Testis (tissue), 3 donors: ENCODE results near the gene ELOVL1. TPM values are rescaled to one million over a fixed set of nuclear protein-coding genes. Genes with fewer than 3 reads are reported as not detected.
A peak's percentile ranks its signal among the peaks of the same experiment; 100 is the strongest.

ENCODE experiments used
- DNase-seq: peaks from one replicate; pipeline ENCODE4 v3.0.0-alpha.2; 2019
- H3K27ac ChIP-seq, 2 donors: fragments of 200-600 bp; sonication (generic); one replicate each; pipeline ENCODE4 v1.5.1; 2019
- H3K27me3 ChIP-seq: fragments of 200-600 bp; sonication (generic); one replicate; pipeline ENCODE4 v1.5.1; 2019
- H3K36me3 ChIP-seq: fragments of 200-600 bp; sonication (generic); one replicate; pipeline ENCODE4 v1.5.1; 2017; ENCODE audit warnings: low read depth; ENCODE audit errors: missing control alignments
- H3K4me1 ChIP-seq: fragments of 200-600 bp; sonication (generic); one replicate; pipeline ENCODE4 v1.5.1; 2019
- H3K4me3 ChIP-seq, 2 donors: fragments of 200-600 bp; sonication (generic); one replicate each; pipeline ENCODE4 v1.5.1; 2017 to 2019
- H3K9me3 ChIP-seq: fragments of 200-600 bp; sonication (generic); one replicate; pipeline ENCODE4 v1.5.1; 2017
- CTCF ChIP-seq, 3 experiments: fragments of 450-650 bp in 2 of 3; fragments of 200-600 bp in 1 of 3; sonication (generic) in 1 of 3; IDR thresholded peaks; one replicate each; pipeline ENCODE4 v1.5.1; 2016 to 2019; ENCODE audit warnings: antibody characterized with exemption in 3 of 3, mild to moderate bottlenecking in 2 of 3, moderate library complexity in 1 of 3
- POLR2A ChIP-seq: fragments of 450-650 bp; IDR thresholded peaks from one replicate; pipeline ENCODE4 v1.6.1; 2017; ENCODE audit warnings: antibody characterized with exemption, mild to moderate bottlenecking, moderate library complexity
- WGBS, 2 donors: methylation state at CpG; one replicate each; pipeline ENCODE4 v1.1.5; 2018; 5-methylcytosine and 5-hydroxymethylcytosine counted together
- intact Hi-C: fragments of 100-400 bp; cut with DNase I; formaldehyde crosslinking; loops from one replicate; pipeline ENCODE4 v1.15.1; 2023; ENCODE audit warnings: low total_unique reads
- polyA plus RNA-seq: library from polyadenylated mRNA; stranded (reverse); fragments of 350-450 nt; fragmentation: Illumina TruSeq; extraction: RNeasy Lipid Tissue Mini Kit (QIAGEN cat#74804); gene quantifications from one replicate; pipeline ENCODE4 v1.2.3, GENCODE V29; 2014; ENCODE audit warnings: low read depth, low replicate concordance; ENCODE audit not compliant: insufficient read depth
- total RNA-seq, 2 donors: library from RNA; depleted of rRNA; stranded (reverse); fragments of >200 nt; gene quantifications; one replicate each; pipeline ENCODE4 v1.2.3, GENCODE V29; 2016

The ELOVL1 gene
- total and polyA plus RNA-seq, 3 donors from 2014 or later, result 30.6 to 51.5 (median 40.1) TPM

- H3K4me1 ChIP-seq, result no peaks in the 10 kb centered on the region
- no peaks in the 10 kb centered on the region for H3K9me3 ChIP-seq
- H3K27me3 ChIP-seq, result no peaks in the 10 kb centered on the region
- no peak overlapping the region for H3K4me3 ChIP-seq
- intact Hi-C loops, result no loop called here
- no peak for DNase-seq
- no peak overlapping the region for H3K27ac ChIP-seq
- 89 to 91% methylated on average over 15 to 16 of the region's 16 CpGs for WGBS, 2 donors
- no peaks in the 10 kb centered on the region for H3K36me3 ChIP-seq
- no peak for TF ChIP-seq POLR2A
- TF ChIP-seq CTCF (IDR thresholded peaks at IDR 0.05), result peak in 1 of 3 experiments; percentile 6
These were observed 50.9 kb downstream of the ELOVL1 start for GRCh38 chr1:43316738-43317520.

- Histone ChIP-seq H3K36me3 (no peaks in the 10 kb centered on the region), H3K27me3 (no peaks in the 10 kb centered on the region), H3K4me3 (no peak overlapping the region), H3K4me1 (no peaks in the 10 kb centered on the region), H3K9me3 (no peaks in the 10 kb centered on the region), H3K27ac (no peak overlapping the region)
- WGBS, 2 donors, result 90 to 92% methylated on average over 10 of the region's 10 CpGs
- TF ChIP-seq CTCF (IDR thresholded peaks at IDR 0.05) (no peak), POLR2A (no peak)
- intact Hi-C loops, result no loop called here
- no peak for DNase-seq
These were observed 51.7 kb downstream of the ELOVL1 start for GRCh38 chr1:43315963-43316737.

GRCh38 chr1:43315481-43315880 lies 52.3 kb downstream of the ELOVL1 start:
- no peaks in the 10 kb centered on the region for H3K36me3 ChIP-seq
- no peaks in the 10 kb centered on the region for H3K4me1 ChIP-seq
- H3K9me3 ChIP-seq, result no peaks in the 10 kb centered on the region
- H3K27ac ChIP-seq, result no peak overlapping the region
- H3K4me3 ChIP-seq, result no peak overlapping the region
- no peak for TF ChIP-seq CTCF (IDR thresholded peaks at IDR 0.05)
- no peak for TF ChIP-seq POLR2A
- no peak for DNase-seq
- intact Hi-C loops, result no loop called here
- 91 to 93% methylated on average over 3 of the region's 3 CpGs for WGBS, 2 donors
- no peaks in the 10 kb centered on the region for H3K27me3 ChIP-seq

- no peak for DNase-seq
- Histone ChIP-seq H3K9me3 (no peaks in the 10 kb centered on the region), H3K4me1 (no peaks in the 10 kb centered on the region), H3K27me3 (no peaks in the 10 kb centered on the region), H3K27ac (no peak overlapping the region), H3K36me3 (no peaks in the 10 kb centered on the region), H3K4me3 (no peak overlapping the region)
- TF ChIP-seq CTCF (IDR thresholded peaks at IDR 0.05) (no peak), POLR2A (no peak)
- WGBS, 2 donors, result 90 to 97% methylated on average over 5 of the region's 5 CpGs
- intact Hi-C loops, result no loop called here
These were observed 53.6 kb downstream of the ELOVL1 start for GRCh38 chr1:43314233-43314632.
